ENCODE results near the gene DBNL. TPM values are rescaled to one million over a fixed set of nuclear protein-coding genes. Genes with fewer than 3 reads are reported as not detected.
"Not testable (repeated sequence)": the region's sequence is repeated elsewhere in the genome, so short reads cannot be mapped to it uniquely, and the experiment has no call there.

The DBNL gene
- 10 to 100 TPM; 42.1 to 48.7 TPM for total RNA-seq
- long read RNA-seq, transcript DBNL-210 (13 exons, 1,808 nt) = major isoform, 52 of 113 reads
- long read RNA-seq, transcript DBNL-220 (13 exons, 2,117 nt) = minor isoform, 25 of 113 reads
- long read RNA-seq, partial matches to known transcripts = 8 of 113 reads
- long read RNA-seq, other reads (novel, unspliced or antisense) = 24 of 113 reads

DNA sequence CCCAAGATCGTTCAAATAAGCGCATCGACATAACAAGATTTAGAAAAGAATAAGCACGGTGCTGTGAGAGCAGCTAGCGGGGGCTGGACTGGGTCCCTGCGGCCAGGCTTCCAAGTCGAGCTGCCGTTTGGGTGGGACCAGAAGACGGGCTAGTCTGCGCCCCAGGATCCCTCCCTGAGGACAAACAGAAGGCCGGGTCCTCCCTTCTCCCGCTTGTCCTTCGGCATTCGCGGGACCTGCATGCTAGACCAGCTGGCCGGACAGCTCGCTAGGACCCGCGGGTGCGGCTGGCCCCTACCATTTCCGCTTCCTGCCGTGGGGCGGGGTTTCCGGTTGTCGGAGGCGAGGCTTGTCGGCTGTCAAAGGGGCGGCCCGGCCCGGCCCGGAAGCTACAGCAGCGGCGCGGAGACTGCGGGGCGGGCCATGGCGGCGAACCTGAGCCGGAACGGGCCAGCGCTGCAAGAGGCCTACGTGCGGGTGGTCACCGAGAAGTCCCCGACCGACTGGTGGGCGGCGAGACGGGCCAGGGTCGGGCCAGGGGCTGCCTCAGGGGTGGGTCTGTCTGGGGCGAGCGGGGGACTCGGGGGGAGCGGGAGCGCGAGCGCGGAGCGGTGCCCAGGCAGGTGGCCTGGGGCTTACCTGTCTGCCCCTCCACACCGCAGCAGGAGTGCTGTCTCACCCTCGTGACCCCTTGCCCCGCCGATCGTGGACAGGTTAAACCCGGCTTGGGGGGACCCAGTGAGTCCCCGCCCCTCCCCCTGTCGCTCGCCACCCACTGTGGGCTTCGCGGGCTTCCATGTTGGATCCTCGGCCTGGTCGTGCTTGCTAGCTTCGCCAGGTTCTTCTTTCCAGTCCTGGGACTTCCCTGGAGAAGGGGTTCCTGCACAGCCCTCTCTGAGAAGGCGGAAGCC is at the start of gene DBNL:
TSS of gene DBNL (plus strand) at position 388 of the 911 bp plus-strand sequence. CDS start at position 424, 36 bp downstream.
- ATAC-seq = peak; percentile 91 to 94
- intact Hi-C loops (cut with DNase I) = no loop called here
- peak; percentile 97 for DNase-seq

DNA sequence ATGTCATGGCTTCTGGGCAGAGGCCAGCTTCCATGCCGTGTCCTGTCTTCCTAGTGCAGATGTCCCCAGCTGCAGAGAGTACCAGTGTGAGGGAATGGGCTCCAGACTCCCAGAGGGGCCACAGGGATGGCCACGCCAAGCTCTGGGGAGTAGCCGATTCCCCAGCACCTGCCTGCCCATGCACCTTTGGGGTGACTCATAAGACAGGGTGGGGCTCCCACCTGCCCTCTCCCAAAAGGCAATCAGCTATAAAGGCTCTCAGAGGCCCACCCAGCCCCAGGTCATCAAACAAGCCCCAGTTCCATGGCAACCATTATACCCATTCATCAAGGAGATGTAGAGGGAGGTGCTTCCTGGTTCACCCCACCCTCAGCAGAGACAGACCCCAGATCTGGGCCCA is 47.0 kb upstream of the DBNL start, which contains the start of gene SPDYE1:
TSS of gene SPDYE1 (plus strand) at position 366 of the 400 bp plus-strand sequence. CDS start 2,053 bp downstream, outside the sequence.
- DNase-seq; intact Hi-C loops (cut with DNase I); ATAC-seq: not testable (repeated sequence)

DNA sequence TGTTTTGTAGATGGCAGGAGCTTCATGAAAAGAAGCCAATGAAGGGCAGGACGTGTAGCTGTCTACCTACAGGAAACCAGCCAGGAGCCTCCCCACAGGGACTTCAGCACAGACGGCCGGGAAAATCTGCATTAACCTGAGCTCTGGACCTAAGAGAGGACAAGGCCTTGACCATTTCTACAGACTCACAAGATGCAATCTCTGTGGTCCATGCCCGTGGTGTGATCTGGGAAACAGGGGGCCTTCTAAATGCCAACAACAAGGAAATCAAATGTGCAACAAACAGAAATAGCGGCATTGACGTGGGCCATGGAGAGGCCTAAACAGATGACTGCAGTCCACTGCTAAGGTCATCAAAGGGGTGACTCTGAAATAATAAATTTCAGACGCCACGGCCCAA is 32.4 kb upstream of the DBNL start:
- intact Hi-C loops (cut with DNase I); ATAC-seq; DNase-seq: not testable (repeated sequence)

DNA sequence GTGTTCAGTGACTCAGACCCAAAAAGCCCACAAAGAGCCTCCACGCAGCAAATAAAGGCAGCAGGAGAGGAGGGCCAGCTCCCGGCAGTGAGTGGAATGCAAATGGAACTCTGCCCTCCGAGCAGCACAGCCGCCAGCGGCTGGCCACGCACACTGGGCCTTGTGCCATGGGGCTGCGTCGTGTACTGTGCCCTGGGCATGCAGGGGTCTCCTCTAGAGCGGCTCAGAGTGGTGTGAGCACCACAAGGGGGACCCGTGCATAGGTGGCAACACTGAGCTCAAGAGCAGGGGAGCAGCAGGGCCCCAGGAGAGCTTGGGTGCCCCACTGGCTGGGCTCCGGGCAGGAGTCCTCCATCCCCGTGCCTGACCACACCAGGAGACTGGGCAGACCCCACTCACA is 29.4 kb upstream of the DBNL start:
- intact Hi-C loops (cut with DNase I); DNase-seq; ATAC-seq: not testable (repeated sequence)

DNA sequence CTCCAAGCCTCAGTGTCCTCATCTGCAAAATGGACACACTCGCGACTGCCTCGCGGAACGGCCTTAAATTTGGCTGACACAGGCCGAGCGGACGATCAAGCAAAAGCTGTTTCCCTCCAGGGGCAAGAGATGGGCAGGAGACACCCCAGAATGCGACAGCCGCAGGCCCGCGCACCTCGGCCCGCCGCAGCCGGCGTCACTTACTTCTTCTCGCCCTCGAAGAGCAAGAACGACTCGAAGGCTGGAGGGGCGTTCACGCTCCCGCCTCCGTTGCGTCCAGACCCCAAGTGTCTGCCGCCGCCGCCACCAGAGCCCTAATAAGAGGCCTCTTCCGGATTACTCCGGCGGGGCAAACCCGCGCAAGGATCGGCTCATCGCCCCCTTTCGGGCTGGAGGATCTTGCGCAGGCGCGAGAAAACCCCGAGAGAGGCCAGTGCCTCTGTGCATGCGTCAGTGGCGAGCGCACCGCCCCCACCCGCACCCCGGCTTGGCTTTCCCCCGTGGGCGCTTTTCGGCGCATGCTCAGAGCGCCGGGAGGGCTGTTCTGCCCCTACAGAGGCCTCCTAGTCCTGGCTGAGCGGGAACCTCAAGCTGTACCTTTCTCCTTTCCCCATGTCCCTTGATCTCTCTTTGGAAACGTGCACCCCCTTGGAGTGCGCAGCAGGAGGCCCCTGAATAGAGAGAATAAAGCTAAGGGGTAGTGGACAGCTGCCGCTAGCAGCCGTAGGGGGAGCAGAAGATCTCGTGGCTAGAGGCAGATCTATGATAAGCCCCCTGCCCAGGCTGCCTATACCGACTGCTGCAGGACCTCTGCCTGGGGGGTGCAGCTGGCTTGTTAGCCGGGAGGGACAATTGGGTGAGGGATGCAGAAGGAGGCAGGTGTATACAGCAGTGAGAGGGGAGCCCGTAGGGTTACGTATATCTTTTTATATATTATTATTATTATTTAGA is 25.4 kb upstream of the DBNL start:
- ATAC-seq = peak; percentile 98
- intact Hi-C loops (cut with DNase I) = not testable (repeated sequence)

DNA sequence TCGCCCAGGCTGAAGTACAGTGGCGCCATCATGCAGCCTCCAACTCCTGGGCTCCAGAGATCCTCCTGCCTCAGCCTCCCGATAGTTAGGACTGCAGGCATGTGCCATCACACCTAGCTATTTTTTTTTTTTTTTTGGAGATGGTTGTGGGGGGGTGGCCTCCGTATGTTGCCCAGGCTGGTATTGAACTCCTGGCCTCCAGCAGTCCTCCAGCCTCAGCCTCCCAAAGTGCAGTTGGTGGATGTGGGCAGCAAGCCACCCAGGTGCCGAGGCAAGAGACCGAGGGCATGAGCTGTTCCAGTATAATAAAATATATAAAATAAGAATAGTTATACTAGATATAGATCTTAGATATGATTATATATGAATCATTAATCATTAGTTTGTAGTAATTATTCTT is 24.7 kb upstream of the DBNL start:
- ATAC-seq; DNase-seq; intact Hi-C loops (cut with DNase I): not testable (repeated sequence)

More for the DNA sequence above, 25.4 kb upstream of the DBNL start:
- DNase-seq = peak; percentile 99

DNA sequence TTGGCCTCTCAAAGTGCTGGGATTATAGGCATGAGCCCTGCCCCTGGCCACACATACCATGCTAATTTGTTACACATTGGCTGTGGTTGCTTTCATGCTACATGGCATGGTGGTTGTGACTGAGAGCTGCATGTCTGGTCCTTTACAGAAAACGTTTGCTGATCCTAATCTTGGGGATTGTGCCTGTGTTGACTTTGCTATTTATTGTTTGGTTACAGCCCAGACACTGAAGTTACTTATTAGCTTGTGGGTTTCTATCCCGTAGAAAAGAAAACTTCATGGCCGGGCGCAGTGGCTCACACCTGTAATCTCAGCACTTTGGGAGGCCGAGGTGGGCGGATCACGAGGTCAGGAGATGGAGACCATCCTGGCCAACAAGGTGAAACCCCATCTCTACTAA is 22.4 kb upstream of the DBNL start:
- DNase-seq; ATAC-seq; intact Hi-C loops (cut with DNase I): not testable (repeated sequence)

DNA sequence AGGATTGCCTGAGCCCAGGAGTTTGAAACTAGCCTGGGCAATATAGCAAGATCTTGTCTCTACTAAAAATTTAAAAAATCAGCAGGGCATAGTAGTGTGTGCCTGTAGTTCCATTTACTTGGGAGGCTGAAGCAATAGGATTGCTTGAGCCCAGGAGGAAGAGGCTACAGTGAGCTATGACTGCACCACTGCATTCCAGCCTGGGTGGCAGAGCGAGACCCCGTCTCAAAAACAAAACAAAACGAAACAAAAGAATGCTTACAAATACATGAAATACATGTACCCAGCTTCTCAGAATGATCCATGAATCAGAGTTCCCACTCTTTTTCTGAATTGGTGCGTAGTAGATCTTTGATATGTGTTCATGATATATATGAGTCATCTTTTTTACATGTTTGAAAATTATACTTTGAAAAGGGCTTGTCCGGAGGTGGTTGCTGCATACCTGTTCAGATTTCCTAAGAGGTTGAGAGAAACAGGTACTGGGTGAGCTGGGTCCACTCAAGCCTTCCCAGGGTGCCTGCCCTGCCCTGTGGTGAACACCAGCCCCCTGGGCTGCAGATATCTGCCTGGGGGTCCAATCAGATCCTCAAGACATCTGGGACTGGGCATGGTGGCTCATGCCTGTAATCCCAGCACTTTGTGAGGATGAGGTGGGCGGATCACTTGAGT is 21.6 kb upstream of the DBNL start:
- ATAC-seq; intact Hi-C loops (cut with DNase I); DNase-seq: not testable (repeated sequence)

DNA sequence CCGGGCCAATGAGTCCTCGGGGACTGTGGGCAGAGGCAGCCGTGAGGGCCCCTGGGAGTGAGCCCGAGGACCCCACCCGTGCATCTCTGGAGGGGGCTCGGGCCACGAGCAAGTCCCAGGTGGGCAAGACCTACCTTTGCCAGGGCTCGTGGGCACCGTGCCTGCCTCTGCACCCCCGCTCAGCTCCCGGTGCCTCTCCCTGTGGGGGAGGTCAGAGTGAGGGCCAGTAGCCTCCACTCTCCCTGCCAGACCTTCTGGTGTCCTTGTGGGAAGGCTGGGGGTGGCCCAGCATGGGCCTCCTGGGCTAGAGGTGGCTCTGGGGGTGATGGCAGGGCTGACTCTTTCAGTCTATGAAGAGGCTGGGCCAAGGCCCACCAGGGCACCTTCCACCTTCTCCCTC is 15.1 kb upstream of the DBNL start:
- DNase-seq; ATAC-seq; intact Hi-C loops (cut with DNase I): not testable (repeated sequence)

DNA sequence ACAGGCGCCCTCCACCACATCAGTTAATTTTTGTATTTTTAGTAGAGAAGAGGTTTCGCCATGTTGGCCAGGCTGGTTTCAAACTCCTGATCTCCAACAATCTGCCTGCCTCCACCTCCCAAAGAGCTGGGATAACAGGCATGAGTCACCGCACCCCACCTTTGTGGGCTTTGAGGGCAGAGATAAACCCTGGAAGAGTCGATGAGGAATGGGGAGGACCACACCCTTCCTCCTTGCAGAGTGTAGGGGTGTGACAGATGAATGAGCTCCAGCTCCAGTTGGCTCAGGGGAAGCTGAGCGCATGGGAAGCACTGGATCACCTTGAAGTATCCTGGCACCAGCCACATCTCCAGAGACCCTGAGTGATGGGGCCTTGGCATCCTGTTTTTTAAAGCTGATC is 14.5 kb upstream of the DBNL start:
- DNase-seq; intact Hi-C loops (cut with DNase I): not testable (repeated sequence)
- ATAC-seq = peak in 1 of 2 donors; percentile 68

DNA sequence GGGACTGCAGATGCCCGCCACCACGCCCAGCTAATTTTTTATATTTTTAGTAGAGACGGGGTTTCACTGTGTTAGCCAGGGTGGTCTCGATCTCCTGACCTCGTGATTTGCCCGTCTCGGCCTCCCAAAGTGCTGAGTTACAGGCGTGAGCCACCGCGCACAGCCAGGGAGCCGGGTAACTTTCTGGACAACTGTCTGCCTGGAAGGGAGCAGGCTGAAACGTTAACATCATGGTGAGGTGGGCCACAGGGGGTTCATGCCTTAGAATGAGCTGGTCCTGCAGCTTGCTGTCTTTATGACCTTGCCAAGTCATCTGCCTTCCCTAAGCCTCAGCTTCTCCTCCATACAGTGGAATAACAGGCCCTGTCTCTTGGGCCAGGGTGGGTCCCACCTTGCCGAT is 13.2 kb upstream of the DBNL start:
- ATAC-seq; DNase-seq; intact Hi-C loops (cut with DNase I): not testable (repeated sequence)

DNA sequence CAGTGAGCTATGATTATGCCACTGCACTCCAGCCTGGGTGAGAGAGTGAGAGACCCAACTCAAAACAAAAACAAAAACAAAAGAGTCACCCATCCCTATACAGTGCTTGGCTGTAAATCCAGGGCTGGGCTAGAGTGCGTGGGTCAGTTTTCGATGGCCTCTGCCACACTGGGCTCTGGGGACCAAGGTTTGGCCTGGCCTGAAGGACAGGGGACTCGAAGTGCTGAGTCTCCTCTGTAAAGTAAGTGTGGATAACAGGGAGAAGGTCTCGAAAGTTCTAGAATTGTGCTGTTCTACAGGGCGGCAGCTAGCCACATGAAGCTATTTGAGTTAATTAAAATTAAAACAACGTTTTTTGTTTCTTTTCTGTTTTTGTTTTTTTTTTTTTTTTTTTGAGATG is 12.5 kb upstream of the DBNL start:
- ATAC-seq; DNase-seq; intact Hi-C loops (cut with DNase I): not testable (repeated sequence)

DNA sequence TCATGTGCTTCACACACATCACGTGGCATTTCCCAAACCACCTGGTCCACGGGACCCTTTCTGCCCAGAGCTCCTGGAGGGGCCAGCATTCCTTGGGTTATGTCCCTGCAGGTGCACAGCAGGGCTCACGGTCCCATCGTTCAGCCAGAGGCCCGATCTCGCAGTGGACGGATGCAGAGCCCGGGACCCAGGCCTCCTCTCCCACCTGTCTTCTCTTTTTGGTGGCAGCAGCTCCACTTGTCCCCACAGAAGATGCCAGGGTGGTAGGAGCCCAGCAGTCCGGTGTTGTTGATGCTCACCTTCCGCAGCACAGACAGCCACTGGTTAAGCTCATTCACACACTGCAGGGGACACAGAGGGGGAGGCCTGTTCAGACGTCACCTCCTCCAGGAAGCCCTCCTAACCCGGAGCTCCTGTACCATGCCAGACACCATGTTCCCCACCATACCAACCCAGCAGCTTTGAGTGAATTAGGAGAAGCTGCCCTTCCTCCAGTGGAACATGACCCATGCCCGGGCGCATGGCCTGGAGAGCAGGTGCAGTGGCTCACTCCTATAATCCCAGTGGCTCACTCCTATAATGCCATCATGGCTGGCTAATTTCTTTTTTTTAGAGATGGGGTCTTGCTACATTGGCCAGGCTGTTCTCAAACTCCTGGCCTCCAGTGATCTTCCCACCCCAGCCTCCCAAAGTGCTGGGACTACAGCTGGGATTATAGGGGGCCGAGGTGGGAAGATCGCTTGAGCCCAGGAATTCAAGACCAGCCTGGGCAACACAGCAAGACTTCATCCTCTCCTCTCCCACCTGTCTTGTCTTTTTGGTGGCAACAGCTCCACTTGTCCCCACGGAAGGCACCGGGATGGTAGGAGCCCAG is 10.3 kb upstream of the DBNL start:
- intact Hi-C loops (cut with DNase I); DNase-seq: not testable (repeated sequence)

DNA sequence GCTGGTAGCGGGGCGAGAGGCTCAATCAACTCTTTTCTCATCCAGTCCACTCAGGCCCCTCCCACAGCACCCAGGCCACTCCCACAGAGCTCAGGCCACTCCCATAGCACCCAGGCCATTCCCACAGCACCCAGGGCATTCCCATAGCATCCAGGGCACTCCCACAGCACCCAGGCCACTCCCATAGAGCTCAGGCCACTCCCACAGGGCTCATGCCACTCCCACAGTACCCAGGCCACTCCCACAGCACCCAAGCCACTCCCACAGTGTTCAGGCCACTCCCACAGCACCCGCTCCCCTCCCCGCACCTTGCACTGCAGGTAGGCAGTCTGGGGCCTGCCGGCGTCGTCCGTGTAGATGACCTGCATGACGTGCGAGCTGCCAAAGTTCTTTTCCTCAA is 8.1 kb upstream of the DBNL start:
- ATAC-seq = peak in 1 of 2 donors; percentile 0
- DNase-seq; intact Hi-C loops (cut with DNase I): not testable (repeated sequence)

More for the DNA sequence above, 10.3 kb upstream of the DBNL start:
- not testable (repeated sequence) for ATAC-seq

DNA sequence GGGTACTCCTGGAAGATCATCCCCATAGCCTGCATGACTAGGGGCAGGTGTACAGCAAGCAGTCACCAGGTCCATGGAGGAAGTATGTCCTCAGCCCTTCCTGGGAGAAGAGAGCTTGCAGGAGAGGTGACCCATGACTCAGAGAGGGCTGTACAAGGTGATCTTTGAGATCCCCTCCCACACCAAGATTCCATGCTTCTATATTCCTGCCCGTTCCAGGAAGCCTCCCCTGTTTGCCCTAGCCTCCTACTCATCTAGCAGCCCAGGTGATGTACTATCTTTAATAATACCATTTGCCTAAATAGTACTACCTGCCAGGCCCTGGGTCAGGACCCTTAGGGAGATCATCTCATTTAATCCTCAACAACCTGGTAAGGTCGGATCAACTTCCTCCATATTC is 6.6 kb upstream of the DBNL start:
- intact Hi-C loops (cut with DNase I); DNase-seq; ATAC-seq: not testable (repeated sequence)

DNA sequence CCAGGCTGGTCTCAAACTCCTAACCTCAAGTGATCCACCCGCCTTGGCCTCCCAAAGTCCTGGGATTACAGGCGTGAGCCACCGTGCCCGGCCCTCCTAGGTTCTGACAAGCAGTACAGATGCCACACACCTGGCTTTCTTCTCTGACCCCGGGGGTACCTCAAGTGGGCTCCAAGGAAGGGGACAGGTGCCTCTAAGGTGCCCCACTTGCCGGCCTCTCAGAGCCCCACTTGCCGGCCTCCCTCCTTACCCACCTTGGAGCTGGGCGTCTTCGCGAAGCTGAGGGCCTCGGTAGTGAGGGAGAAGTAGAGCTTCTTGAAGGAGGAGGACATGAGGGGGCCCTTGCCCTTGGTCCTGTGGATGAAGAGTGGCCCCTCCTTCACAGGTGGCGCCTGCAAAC is 5.9 kb upstream of the DBNL start:
- not testable (repeated sequence) for DNase-seq

DNA sequence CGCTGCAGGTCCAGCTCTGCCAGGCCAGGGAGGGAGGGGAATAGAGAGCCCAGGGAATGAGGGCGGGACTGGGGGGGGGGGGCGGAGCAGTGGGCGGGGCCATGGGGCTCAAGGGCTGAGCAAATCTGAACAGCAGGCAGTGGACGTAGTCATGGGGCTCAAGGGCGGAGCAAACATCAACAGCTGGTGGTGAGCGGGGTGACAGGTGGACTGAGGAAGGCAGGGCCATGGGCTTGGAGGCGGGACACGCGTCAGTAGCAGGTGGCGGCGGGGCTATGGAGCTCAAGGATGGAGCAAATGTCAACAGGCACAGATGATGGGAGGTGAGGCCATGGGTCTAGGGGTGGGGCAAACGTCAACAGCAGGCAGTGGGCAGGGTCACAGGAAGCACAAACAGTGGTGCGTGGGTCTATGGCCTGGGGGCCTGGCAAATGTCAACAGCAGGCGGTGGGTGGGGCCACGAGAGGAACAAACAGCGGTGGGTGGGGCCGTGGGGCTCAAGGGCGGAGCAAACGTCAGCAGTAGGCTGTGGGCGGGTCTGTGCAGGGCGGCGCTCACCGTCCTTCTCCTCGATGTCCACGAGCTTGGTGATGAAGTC is 5.4 kb upstream of the DBNL start:
- ATAC-seq = peak; percentile 91 to 94
- intact Hi-C loops (cut with DNase I) = not testable (repeated sequence)
- peak; percentile 95 for DNase-seq

More for the DNA sequence above, 5.9 kb upstream of the DBNL start:
- ATAC-seq; intact Hi-C loops (cut with DNase I): not testable (repeated sequence)

Measured in left cardiac atrium (tissue), 4 donors.